HG03095 (cell line): ENCODE results near the gene GPC2.

Experiments used
- ATAC-seq: cut with Tn5 transposase; IDR thresholded peaks from one replicate; pipeline ENCODE4 v1.9.1; 2021; ENCODE audit warnings: moderate library complexity; ENCODE audit not compliant: unreplicated experiment

The GPC2 gene

DNA sequence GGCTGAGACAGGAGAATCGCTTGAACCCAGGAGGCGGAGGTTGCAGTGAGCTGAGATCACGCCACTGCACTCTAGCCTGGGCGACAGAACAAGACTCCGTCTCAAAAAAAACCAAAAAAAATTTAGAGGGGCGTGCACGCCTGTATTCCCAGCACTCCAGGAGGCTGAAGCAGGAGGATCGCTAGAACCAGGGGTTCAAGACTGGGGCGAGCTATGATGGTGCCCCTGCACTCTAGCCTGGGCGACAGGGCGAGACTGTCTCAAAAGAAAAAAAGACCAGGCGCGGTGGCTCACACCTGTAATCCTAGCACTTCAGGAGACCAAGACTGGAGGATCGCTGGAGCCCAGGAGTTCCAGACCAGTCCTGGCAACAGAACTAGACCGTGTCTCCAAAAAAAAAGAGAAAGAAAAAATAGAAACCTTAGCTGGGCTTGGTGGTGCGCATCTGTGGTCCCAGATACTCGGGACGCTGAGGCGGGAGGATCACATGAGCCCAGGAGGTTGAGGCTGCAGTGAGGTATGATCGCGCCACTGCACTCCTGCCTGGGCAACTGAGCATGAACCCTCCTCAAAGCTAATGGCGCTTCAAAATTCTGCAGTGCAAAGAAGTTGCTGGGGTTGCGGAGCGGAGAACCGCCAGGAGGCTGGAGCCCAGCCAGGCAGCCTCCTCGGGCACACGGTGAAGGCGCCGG, 50.8 kb downstream of the GPC2 start:
- peak; percentile 13 for ATAC-seq

DNA sequence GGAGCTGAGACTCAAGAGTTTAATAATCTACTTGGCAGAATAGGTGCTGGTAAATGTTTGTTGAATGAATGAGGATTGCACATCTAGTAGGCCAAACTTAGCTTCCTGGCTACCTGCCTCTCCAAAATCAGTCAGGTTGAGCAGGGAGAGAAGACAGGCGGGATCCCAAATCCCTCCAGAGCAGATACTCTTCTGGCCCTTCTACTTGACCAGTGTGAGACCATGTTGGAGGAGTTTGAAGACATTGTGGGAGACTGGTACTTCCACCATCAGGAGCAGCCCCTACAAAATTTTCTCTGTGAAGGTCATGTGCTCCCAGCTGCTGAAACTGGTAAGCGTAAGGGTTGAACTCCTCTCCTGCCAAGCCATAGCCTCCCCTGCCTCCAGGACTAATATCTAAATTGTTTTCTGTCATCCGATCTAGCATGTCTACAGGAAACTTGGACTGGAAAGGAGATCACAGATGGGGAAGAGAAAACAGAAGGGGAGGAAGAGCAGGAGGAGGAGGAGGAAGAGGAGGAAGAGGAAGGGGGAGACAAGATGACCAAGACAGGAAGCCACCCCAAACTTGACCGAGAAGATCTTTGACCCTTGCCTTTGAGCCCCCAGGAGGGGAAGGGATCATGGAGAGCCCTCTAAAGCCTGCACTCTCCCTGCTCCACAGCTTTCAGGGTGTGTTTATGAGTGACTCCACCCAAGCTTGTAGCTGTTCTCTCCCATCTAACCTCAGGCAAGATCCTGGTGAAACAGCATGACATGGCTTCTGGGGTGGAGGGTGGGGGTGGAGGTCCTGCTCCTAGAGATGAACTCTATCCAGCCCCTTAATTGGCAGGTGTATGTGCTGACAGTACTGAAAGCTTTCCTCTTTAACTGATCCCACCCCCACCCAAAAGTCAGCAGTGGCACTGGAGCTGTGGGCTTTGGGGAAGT, 52.6 kb downstream of the GPC2 start:
- ATAC-seq, result no peak

DNA sequence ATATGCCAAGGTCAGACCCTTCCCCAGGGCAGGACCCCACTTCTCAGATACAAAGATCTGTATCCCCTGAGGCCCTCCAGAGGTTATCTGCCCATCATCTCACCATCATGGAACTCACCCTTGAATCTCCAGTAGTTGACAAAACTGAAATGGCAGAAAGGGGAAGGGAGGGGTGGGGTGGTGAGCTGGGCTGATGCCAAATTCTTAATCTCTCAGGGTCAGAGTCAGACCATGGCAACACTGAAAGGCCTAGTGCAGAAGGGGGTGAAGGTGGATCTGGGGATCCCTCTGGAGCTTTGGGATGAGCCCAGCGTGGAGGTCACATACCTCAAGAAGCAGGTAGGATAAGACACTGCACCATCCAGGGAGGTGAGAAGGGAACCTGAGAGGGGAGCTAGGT, 54.6 kb downstream of the GPC2 start:
- ATAC-seq, result no peak

DNA sequence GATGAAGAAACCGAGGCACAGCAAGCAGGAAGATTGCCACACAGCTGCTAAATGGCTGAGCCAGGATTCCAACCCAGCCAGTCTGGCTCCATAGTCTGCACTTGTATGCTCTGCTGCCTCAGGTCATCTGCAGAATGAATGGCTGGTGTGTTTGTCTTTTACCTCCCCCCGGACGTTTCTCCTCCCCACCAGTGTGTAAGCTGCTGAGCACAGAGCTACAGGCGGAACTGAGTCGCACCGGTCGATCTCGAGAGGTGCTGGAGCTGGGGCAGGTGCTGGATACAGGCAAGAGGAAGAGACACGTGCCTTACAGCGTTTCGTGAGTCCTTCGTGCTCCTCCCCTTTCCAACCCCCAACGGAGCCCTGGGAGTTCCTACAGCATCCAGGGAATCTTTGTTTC, 55.1 kb downstream of the GPC2 start:
- no peak for ATAC-seq

DNA sequence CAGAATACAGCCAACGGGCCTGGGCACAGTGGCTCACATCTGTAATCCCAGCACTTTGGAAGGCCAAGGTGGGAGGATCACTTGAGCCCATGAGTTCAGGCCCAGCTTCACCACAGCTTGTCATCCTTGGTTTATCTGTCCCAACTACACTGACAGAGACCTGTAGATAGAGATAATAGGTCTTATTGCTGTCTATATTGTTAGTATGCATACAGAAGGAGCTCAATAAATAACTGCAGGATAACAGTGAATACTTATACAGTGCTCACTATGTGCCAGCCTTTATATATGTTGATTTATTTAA, 56.5 kb downstream of the GPC2 start:
- ATAC-seq, result no peak

DNA sequence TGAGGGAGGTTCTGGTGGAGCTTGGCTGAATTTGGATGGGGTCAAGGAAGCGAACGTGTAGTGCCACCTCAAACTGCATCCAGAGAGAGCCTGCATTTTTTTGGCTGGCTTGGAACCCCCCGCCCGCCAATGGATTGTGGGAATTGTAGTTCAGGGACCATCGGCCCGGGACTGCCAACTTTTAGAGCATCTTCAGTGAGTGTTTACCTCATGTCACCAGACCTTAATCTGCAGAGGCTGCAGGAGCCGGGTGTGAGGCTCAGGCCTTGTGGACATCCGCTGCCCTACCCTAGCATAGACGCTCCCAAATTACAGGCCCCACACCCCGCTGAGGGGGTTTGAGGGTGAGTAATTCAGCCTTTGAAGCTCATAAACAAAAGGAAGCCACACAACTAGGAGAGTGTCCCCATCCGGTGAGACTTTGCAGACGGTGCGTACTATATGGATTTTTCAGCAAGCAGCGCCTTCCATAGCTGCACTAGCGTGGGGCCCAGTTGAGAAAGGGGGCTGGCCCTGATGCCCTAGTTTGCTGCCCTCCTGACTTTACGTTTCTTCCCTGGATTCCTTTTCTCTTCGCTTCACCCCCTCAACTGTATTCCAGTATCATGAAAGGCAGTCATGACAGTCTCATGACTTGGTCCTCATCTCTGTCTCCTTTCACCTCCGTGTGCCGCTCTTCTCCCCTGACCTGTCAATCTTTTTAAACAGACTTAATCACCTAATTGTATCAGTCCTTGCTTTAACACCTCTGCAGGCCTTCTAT, 57.0 kb downstream of the GPC2 start:
- ATAC-seq, result peak; percentile 26
